Endothelial cell (in vitro differentiated cells): ENCODE results near the gene IFRD1. TPM values are rescaled to one million over a fixed set of nuclear protein-coding genes. Genes with fewer than 3 reads are reported as not detected.

Experiments
- DNase-seq: peaks from one replicate; pipeline ENCODE4 v3.0.0; 2021; ENCODE audit warnings: low spot score
- H3K27ac Mint-ChIP-seq: one replicate; pipeline ENCODE4 v1.8.0; 2021; ENCODE audit warnings: mixed read lengths, inconsistent platforms; ENCODE audit not compliant: unreplicated experiment
- H3K27me3 Mint-ChIP-seq: one replicate; pipeline ENCODE4 v1.8.0; 2021; ENCODE audit warnings: mild to moderate bottlenecking, moderate library complexity, mixed read lengths, inconsistent platforms; ENCODE audit not compliant: unreplicated experiment
- H3K36me3 Mint-ChIP-seq: one replicate; pipeline ENCODE4 v1.8.0; 2021; ENCODE audit warnings: mild to moderate bottlenecking, low read depth, mixed read lengths, inconsistent platforms; ENCODE audit not compliant: unreplicated experiment
- H3K4me1 Mint-ChIP-seq: one replicate; pipeline ENCODE4 v1.8.0; 2021; ENCODE audit warnings: mild to moderate bottlenecking, mixed read lengths, inconsistent platforms; ENCODE audit not compliant: unreplicated experiment
- H3K4me3 Mint-ChIP-seq: one replicate; pipeline ENCODE4 v1.8.0; 2021; ENCODE audit warnings: mild to moderate bottlenecking, mixed read lengths, inconsistent platforms; ENCODE audit not compliant: unreplicated experiment
- H3K9me3 Mint-ChIP-seq: one replicate; pipeline ENCODE4 v1.8.0; 2021; ENCODE audit warnings: mixed read lengths, inconsistent platforms; ENCODE audit not compliant: unreplicated experiment
- CTCF ChIP-seq: fragments of 200-600 bp; sonication (generic); IDR thresholded peaks from one replicate; pipeline ENCODE4 v1.5.0; 2021; ENCODE audit warnings: antibody characterized with exemption; ENCODE audit not compliant: unreplicated experiment
- total RNA-seq: library from RNA; stranded (reverse); fragmentation: NEBNext Ultra II Directional; extraction: Animal tissue kit (Norgen Biotek cat#: 25700); gene quantifications from one replicate; pipeline ENCODE4 v1.2.1, GENCODE V29; 2021; ENCODE audit not compliant: unreplicated experiment

The IFRD1 gene
- total RNA-seq, 1 donor from 2014 or later, result 55.4 TPM

- Mint-ChIP-seq H3K4me3 (no peak overlapping the region), H3K4me1 (peaks cover 12% of the 10 kb centered on the region), H3K27ac (peak overlapping the region; percentile 74), H3K27me3 (no peaks in the 10 kb centered on the region), H3K36me3 (no peaks in the 10 kb centered on the region), H3K9me3 (no peaks in the 10 kb centered on the region)
- no peak for DNase-seq
- TF ChIP-seq CTCF, result no peak
Observed at GRCh38 chr7:112484671-112485167, 34.5 kb downstream of the IFRD1 start.

- H3K4me1 Mint-ChIP-seq, result peaks cover 10% of the 10 kb centered on the region
- no peak overlapping the region for H3K27ac Mint-ChIP-seq
- H3K27me3 Mint-ChIP-seq, result no peaks in the 10 kb centered on the region
- H3K36me3 Mint-ChIP-seq, result no peaks in the 10 kb centered on the region
- no peak overlapping the region for H3K4me3 Mint-ChIP-seq
- no peaks in the 10 kb centered on the region for H3K9me3 Mint-ChIP-seq
- no peak for TF ChIP-seq CTCF
- DNase-seq, result no peak
Observed at GRCh38 chr7:112485766-112486165, 35.5 kb downstream of the IFRD1 start.

- no peak for TF ChIP-seq CTCF
- Mint-ChIP-seq H3K9me3 (no peaks in the 10 kb centered on the region), H3K27me3 (no peaks in the 10 kb centered on the region), H3K4me3 (no peak overlapping the region), H3K4me1 (peaks cover 9% of the 10 kb centered on the region), H3K27ac (no peak overlapping the region), H3K36me3 (no peaks in the 10 kb centered on the region)
- DNase-seq, result no peak
Observed at GRCh38 chr7:112487457-112488263, 37.4 kb downstream of the IFRD1 start.

- TF ChIP-seq CTCF, result no peak
- H3K9me3 Mint-ChIP-seq, result no peaks in the 10 kb centered on the region
- H3K4me1 Mint-ChIP-seq, result peaks cover 9% of the 10 kb centered on the region
- DNase-seq, result no peak
- no peaks in the 10 kb centered on the region for H3K27me3 Mint-ChIP-seq
- no peak overlapping the region for H3K4me3 Mint-ChIP-seq
- H3K27ac Mint-ChIP-seq, result no peak overlapping the region
- no peaks in the 10 kb centered on the region for H3K36me3 Mint-ChIP-seq
Observed at GRCh38 chr7:112488264-112488552, 37.9 kb downstream of the IFRD1 start.

- Mint-ChIP-seq H3K36me3 (no peaks in the 10 kb centered on the region), H3K4me1 (peaks cover 4% of the 10 kb centered on the region), H3K4me3 (no peak overlapping the region), H3K27ac (no peak overlapping the region), H3K27me3 (peaks cover 3% of the 10 kb centered on the region), H3K9me3 (no peaks in the 10 kb centered on the region)
- TF ChIP-seq CTCF, result no peak
- no peak for DNase-seq
Observed at GRCh38 chr7:112492186-112492585, 41.9 kb downstream of the IFRD1 start.
